NCI-H2029 treated with DMSO at 0.1 percent for 48 hours (cell line): ENCODE data around the gene MRPL41.
A peak's percentile ranks its signal among the peaks of the same experiment; 100 is the strongest.
"Not testable (repeated sequence)": the region's sequence is repeated elsewhere in the genome, so short reads cannot be mapped to it uniquely, and the experiment has no call there.

ENCODE experiments used
- DNase-seq: peaks from one replicate; lab custom pipeline; 2025; lab: John Stamatoyannopoulos, UW

MRPL41 gene

GRCh38 chr9:137583957-137584356, 32.3 kb downstream of the MRPL41 start:
- no peak for DNase-seq

- no peak for DNase-seq
These were observed 35.2 kb downstream of the MRPL41 start for GRCh38 chr9:137586854-137587253.

GRCh38 chr9:137588311-137588710, 36.6 kb downstream of the MRPL41 start:
- no peak for DNase-seq

- DNase-seq: no peak
These were observed 37.2 kb downstream of the MRPL41 start for GRCh38 chr9:137588891-137589290.

- DNase-seq: no peak
These were observed 37.9 kb downstream of the MRPL41 start for GRCh38 chr9:137589441-137590122.

GRCh38 chr9:137590123-137590468, 38.4 kb downstream of the MRPL41 start:
- DNase-seq: no peak

- peak; percentile 51 for DNase-seq
These were observed 39.0 kb downstream of the MRPL41 start, which contains the start of gene ZMYND19 for GRCh38 chr9:137590469-137591383. ZMYND19 (minus strand) TSS chr9:137590512; CDS start chr9:137590263, 249 bp downstream.

GRCh38 chr9:137592767-137593166, 41.1 kb downstream of the MRPL41 start:
- DNase-seq: no peak

- DNase-seq: peak; percentile 49
These were observed 41.5 kb downstream of the MRPL41 start for GRCh38 chr9:137593176-137593575.

- DNase-seq: not testable (repeated sequence)
These were observed 44.9 kb downstream of the MRPL41 start for GRCh38 chr9:137596577-137596976.

GRCh38 chr9:137598943-137599342, 47.3 kb downstream of the MRPL41 start:
- no peak for DNase-seq
